Testis (tissue), 2 donors: Measurements from ENCODE around the gene SKIC2.

Experiments used
- CTCF ChIP-seq, 3 experiments: fragments of 450-650 bp in 2 of 3; fragments of 200-600 bp in 1 of 3; sonication (generic) in 1 of 3; IDR thresholded peaks; one replicate each; pipeline ENCODE4 v1.5.1; 2016 to 2019; ENCODE audit warnings: antibody characterized with exemption in 3 of 3, mild to moderate bottlenecking in 2 of 3, moderate library complexity in 1 of 3
- POLR2A ChIP-seq: fragments of 450-650 bp; IDR thresholded peaks from one replicate; pipeline ENCODE4 v1.6.1; 2017; ENCODE audit warnings: antibody characterized with exemption, mild to moderate bottlenecking, moderate library complexity

GRCh38 chr6:31911826-31912585 is 47.0 kb upstream of the SKIC2 start:
- TF ChIP-seq CTCF (IDR thresholded peaks at IDR 0.05): no peak
- no peak for TF ChIP-seq POLR2A
